ENCODE results near the gene TPCN2. TPM values are rescaled to one million over a fixed set of nuclear protein-coding genes. Genes with fewer than 3 reads are reported as not detected.
"Not testable (repeated sequence)": the region's sequence is repeated elsewhere in the genome, so short reads cannot be mapped to it uniquely, and the experiment has no call there.

TPCN2 gene
- total and polyA plus RNA-seq, 12 donors, result 3.4 to 19.2 (median 7.8) TPM

- ATAC-seq, result no peak
- intact Hi-C loops (cut with DNase I), result loop anchor here in 6 of 10 donors (10.0 kb wide), 6 partner anchors 79 to 509 kb away; partner anchors contain the start of genes MYEOV (in 2 of the 6), CCND1 (in 1 of the 6) and LINC01488 (in 1 of the 6)
- no peak for DNase-seq
- Histone ChIP-seq H3K27ac (no peak overlapping the region), H3K9me3 (peaks cover 0 to 16% (median 0%) of the 10 kb centered on the region in 11 donors), H3K4me1 (peaks cover 5 to 15% (median 14%) of the 10 kb centered on the region in 9 donors), H3K36me3 (no peaks in the 10 kb centered on the region), H3K4me3 (no peak overlapping the region), H3K27me3 (no peaks in the 10 kb centered on the region)
- TF ChIP-seq CTCF (IDR thresholded peaks at IDR 0.05), result no peak
- WGBS, 2 donors, result 88% methylated on average over 14 of the region's 14 CpGs
These were observed 87.0 kb downstream of the TPCN2 start for GRCh38 chr11:69135420-69136363.

GRCh38 chr11:69136471-69136870 lies 87.7 kb downstream of the TPCN2 start:
- WGBS, 2 donors, result 98% methylated on average over 9 of the region's 9 CpGs
- Histone ChIP-seq H3K27me3 (no peaks in the 10 kb centered on the region), H3K9me3 (peaks cover 0 to 16% (median 0%) of the 10 kb centered on the region in 11 donors), H3K27ac (no peak overlapping the region), H3K4me1 (peaks cover 0 to 7% (median 7%) of the 10 kb centered on the region in 9 donors), H3K36me3 (no peaks in the 10 kb centered on the region), H3K4me3 (no peak overlapping the region)
- ATAC-seq (no peak), DNase-seq (no peak)
- intact Hi-C loops (cut with DNase I), result loop anchor here in 6 of 10 donors (10.0 kb wide), 6 partner anchors 78 to 508 kb away; partner anchors contain the start of genes MYEOV (in 2 of the 6), CCND1 (in 1 of the 6) and LINC01488 (in 1 of the 6)
- TF ChIP-seq CTCF (IDR thresholded peaks at IDR 0.05), result no peak

- no peaks in the 10 kb centered on the region for H3K27me3 ChIP-seq
- H3K4me3 ChIP-seq, result no peak overlapping the region
- ATAC-seq (no peak), DNase-seq (peak in 1 of 2 donors; percentile 3)
- H3K27ac ChIP-seq, result no peak overlapping the region
- 89% methylated on average over 8 of the region's 8 CpGs for WGBS, 2 donors
- peaks cover 0 to 16% (median 0%) of the 10 kb centered on the region in 11 donors for H3K9me3 ChIP-seq
- no peak for TF ChIP-seq CTCF (IDR thresholded peaks at IDR 0.05)
- no peaks in the 10 kb centered on the region for H3K36me3 ChIP-seq
- H3K4me1 ChIP-seq, result no peaks in the 10 kb centered on the region
- intact Hi-C loops (cut with DNase I), result loop anchor here in 6 of 10 donors (10.0 kb wide), 6 partner anchors 78 to 508 kb away; partner anchors contain the start of genes MYEOV (in 2 of the 6), CCND1 (in 1 of the 6) and LINC01488 (in 1 of the 6)
These were observed 88.6 kb downstream of the TPCN2 start for GRCh38 chr11:69137151-69137844.

GRCh38 chr11:69138265-69138664 lies 89.5 kb downstream of the TPCN2 start:
- intact Hi-C loops (cut with DNase I), result loop anchor here in 6 of 10 donors (10.0 kb wide), 6 partner anchors 77 to 507 kb away; partner anchors contain the start of genes MYEOV (in 2 of the 6), CCND1 (in 1 of the 6) and LINC01488 (in 1 of the 6)
- Histone ChIP-seq H3K4me1 (no peaks in the 10 kb centered on the region), H3K36me3 (no peaks in the 10 kb centered on the region), H3K9me3 (peaks cover 0 to 17% (median 0%) of the 10 kb centered on the region in 11 donors), H3K4me3 (no peak overlapping the region), H3K27me3 (no peaks in the 10 kb centered on the region), H3K27ac (no peak overlapping the region)
- 65 to 68% methylated on average over 3 of the region's 3 CpGs for WGBS, 2 donors
- no peak for TF ChIP-seq CTCF (IDR thresholded peaks at IDR 0.05)
- DNase-seq (no peak), ATAC-seq (no peak)

GRCh38 chr11:69140161-69140560 lies 91.4 kb downstream of the TPCN2 start:
- DNase-seq; H3K4me1 ChIP-seq; intact Hi-C loops (cut with DNase I); H3K27ac ChIP-seq; H3K36me3 ChIP-seq; H3K4me3 ChIP-seq; ATAC-seq; H3K27me3 ChIP-seq: not testable (repeated sequence)
- 97% methylated on average over 7 of the region's 7 CpGs for WGBS, 2 donors
- peaks cover 0 to 19% (median 0%) of the 10 kb centered on the region in 11 donors for H3K9me3 ChIP-seq

Measured in heart right ventricle (tissue), 16 donors.